Measurements from ENCODE around the gene ENPP7.
A peak's percentile ranks its signal among the peaks of the same experiment; 100 is the strongest.

The ENPP7 gene

GRCh38 chr17:79732804-79733691 is 2.3 kb downstream of the ENPP7 start:
- DNase-seq, result peak; percentile 54 to 59

GRCh38 chr17:79733692-79734070 is 2.9 kb downstream of the ENPP7 start:
- no peak for DNase-seq

- DNase-seq, result no peak
These were observed 4.4 kb downstream of the ENPP7 start for GRCh38 chr17:79735096-79735495.

GRCh38 chr17:79737046-79737921 is 6.5 kb downstream of the ENPP7 start:
- no peak for DNase-seq

- DNase-seq, result no peak
These were observed 7.3 kb downstream of the ENPP7 start for GRCh38 chr17:79737922-79738578.

GRCh38 chr17:79738643-79739042 is 7.9 kb downstream of the ENPP7 start:
- no peak for DNase-seq

- DNase-seq, result no peak
These were observed 8.7 kb downstream of the ENPP7 start for GRCh38 chr17:79739148-79740062.

GRCh38 chr17:79740413-79740812 is 9.7 kb downstream of the ENPP7 start:
- DNase-seq, result no peak

- DNase-seq, result no peak
These were observed 10.6 kb downstream of the ENPP7 start for GRCh38 chr17:79741401-79741750.

- peak; percentile 48 to 54 for DNase-seq
These were observed 11.2 kb downstream of the ENPP7 start for GRCh38 chr17:79741751-79742588.

- no peak for DNase-seq
These were observed 11.8 kb downstream of the ENPP7 start for GRCh38 chr17:79742589-79742918.

- DNase-seq, result no peak
These were observed 12.3 kb downstream of the ENPP7 start for GRCh38 chr17:79742951-79743476.

GRCh38 chr17:79743614-79744013 is 12.9 kb downstream of the ENPP7 start:
- no peak for DNase-seq

GRCh38 chr17:79745641-79746105 is 14.9 kb downstream of the ENPP7 start:
- DNase-seq, result no peak

GRCh38 chr17:79746889-79747507 is 16.3 kb downstream of the ENPP7 start:
- no peak for DNase-seq

- DNase-seq, result no peak
These were observed 17.0 kb downstream of the ENPP7 start for GRCh38 chr17:79747508-79748294.

GRCh38 chr17:79748295-79749099 is 17.8 kb downstream of the ENPP7 start:
- no peak for DNase-seq

GRCh38 chr17:79749156-79749815 is 18.5 kb downstream of the ENPP7 start:
- DNase-seq, result no peak
